K562 (cell line): ENCODE data around the gene CD19. TPM values are rescaled to one million over a fixed set of nuclear protein-coding genes. Genes with fewer than 3 reads are reported as not detected.
A peak's percentile ranks its signal among the peaks of the same experiment; 100 is the strongest.

Experiments
- AFF1 ChIP-seq, 2 experiments: fragments of 450-650 bp; IDR thresholded peaks; 2 replicates each; pipeline ENCODE4 v1.6.1; 2018; ENCODE audit warnings: mild to moderate bottlenecking in 2 of 2, low read depth in 1 of 2; ENCODE audit not compliant: partially characterized antibody in 2 of 2
- ARNT ChIP-seq, 2 experiments: fragments of 450-650 bp; IDR thresholded peaks; 2 replicates each; pipeline ENCODE4 v1.6.1; 2016; ENCODE audit warnings: mild to moderate bottlenecking in 1 of 2
- ASH1L ChIP-seq: fragments of 450-650 bp; IDR thresholded peaks from 2 replicates; pipeline ENCODE4 v1.6.1; 2018; ENCODE audit warnings: borderline replicate concordance, mild to moderate bottlenecking, low read depth; ENCODE audit not compliant: partially characterized antibody
- BHLHE40 ChIP-seq: IDR thresholded peaks from 2 replicates; pipeline ENCODE4 v1.6.1; 2011; ENCODE audit warnings: low read length, improper control_type of control experiment
- GABPA ChIP-seq: fragments of 200-800 bp; sonication (Bioruptor generic); conservative IDR thresholded peaks from 2 replicates; pipeline ENCODE4 v1.6.1; 2016; ENCODE audit warnings: low read depth, missing genetic modification characterization, missing compliant biosample characterization
- GTF2A2 ChIP-seq: IDR thresholded peaks from 2 replicates; pipeline ENCODE4 v1.6.1; 2016; ENCODE audit warnings: mild to moderate bottlenecking, missing genetic modification characterization, missing compliant biosample characterization
- HDAC1 ChIP-seq, 2 experiments: fragments of 450-650 bp; IDR thresholded peaks; 2 replicates each; pipeline ENCODE4 v1.6.1; 2016 to 2017; ENCODE audit warnings: inconsistent platforms in 1 of 2, mild to moderate bottlenecking in 1 of 2, moderate library complexity in 1 of 2
- IRF1 ChIP-seq: sonication (generic); formaldehyde crosslinking; IDR thresholded peaks from 2 replicates; pipeline ENCODE4 v1.8.0; 2022; ENCODE audit warnings: missing genetic modification reagents, mild to moderate bottlenecking, borderline replicate concordance
- JUND ChIP-seq, 2 experiments: IDR thresholded peaks; 2 replicates in 1 of 2; 3 replicates in 1 of 2; pipeline ENCODE4 v1.6.1; 2011; ENCODE audit warnings: borderline replicate concordance in 2 of 2, low read depth in 2 of 2, low read length in 2 of 2, improper control_type of control experiment in 1 of 2, missing biosample characterization in 1 of 2, missing genetic modification characterization in 1 of 2, missing genetic modification reagents in 1 of 2
- RAD21 ChIP-seq, 2 experiments: fragments of 250-450 bp in 1 of 2; fragments of 450-650 bp in 1 of 2; sonication (Bioruptor Pico) in 1 of 2; formaldehyde crosslinking in 1 of 2; IDR thresholded peaks in 1 of 2; conservative IDR thresholded peaks in 1 of 2; 2 replicates each; pipeline versions ENCODE4 v1.4.0 to v1.8.0; 2020 to 2022; ENCODE audit warnings: mild to moderate bottlenecking in 2 of 2, moderate library complexity in 1 of 2
- RBFOX2 ChIP-seq: fragments of 200-400 bp; formaldehyde crosslinking; IDR thresholded peaks from 2 replicates; pipeline ENCODE4 v1.6.1; 2017; ENCODE audit warnings: low read depth, mild to moderate bottlenecking, low read length, moderate library complexity
- TBP ChIP-seq: optimal IDR thresholded peaks from 2 replicates; pipeline ENCODE3; 2011; ENCODE audit warnings: low read depth, low read length, improper control_type of control experiment
- UBTF ChIP-seq, 2 experiments: IDR thresholded peaks; 2 replicates each; pipeline ENCODE4 v1.6.1; 2012; ENCODE audit warnings: improper control_type of control experiment in 2 of 2, low read depth in 2 of 2, low read length in 2 of 2, borderline replicate concordance in 1 of 2
- YY1 ChIP-seq, 3 experiments: IDR thresholded peaks; 2 replicates each; pipeline ENCODE4 v1.6.1; 2011; ENCODE audit warnings: low read length in 2 of 3, mild to moderate bottlenecking in 2 of 3, moderate library complexity in 2 of 3, borderline replicate concordance in 1 of 3, control low read depth in 1 of 3, low read depth in 1 of 3; ENCODE audit not compliant: insufficient read depth in 3 of 3, insufficient replicate concordance in 2 of 3, control insufficient read depth in 1 of 3, insufficient read length in 1 of 3; ENCODE audit errors: extremely low read depth in 1 of 3
- ZNF75A ChIP-seq: fragments of 450-650 bp; formaldehyde crosslinking; IDR thresholded peaks from 2 replicates; pipeline ENCODE4 v1.4.0; 2020; ENCODE audit warnings: mild to moderate bottlenecking
- polyA plus RNA-seq, 8 experiments: library from polyadenylated mRNA; depleted of rRNA in 4 of 8; stranded (reverse) in 5 of 8; unstranded in 3 of 8; fragments of >200 nt; fragmentation: Nextera tagmentation in 2 of 8; fragmentation: Illumina TruSeq in 1 of 8; extraction: Ambion mirVana in 2 of 8; extraction: Trizol in 1 of 8; gene quantifications; 2 replicates each; pipeline versions ENCODE4 v1.2.1 to v1.2.3, GENCODE V29; 2011 to 2014; ENCODE audit warnings: inconsistent platforms in 1 of 8, missing spikeins in 1 of 8
- total RNA-seq, 7 experiments: library from RNA; depleted of rRNA in 6 of 7; stranded (reverse); fragments of >200 nt in 6 of 7; fragmentation: Illumina TruSeq in 2 of 7; extraction: Trizol in 2 of 7; gene quantifications; 2 replicates each; pipeline versions ENCODE4 v1.2.1 to v1.2.3, GENCODE V29; 2011 to 2021; ENCODE audit warnings: low replicate concordance in 1 of 7
- TF ChIP-seq, protein P1 (sequence below): fragments of 450-650 bp; IDR thresholded peaks from 2 replicates; pipeline ENCODE4 v1.6.1; 2016; ENCODE audit warnings: low read depth, mild to moderate bottlenecking, moderate library complexity

The CD19 gene
- total and polyA plus RNA-seq, 9 of the 15 experiments (the other 6 are each of a cell fraction or from before 2014, with no cell fraction given): 0.27 to 3.7 (median 2.0) TPM; not detected in 1

- TF ChIP-seq RBFOX2 (peak; percentile 62), HDAC1 (IDR thresholded peaks at IDR 0.05) (peak in 1 of 2 experiments; percentile 70; a peak in 2 of 4 replicates), RAD21 (CRISPR knock-in tag; conservative IDR thresholded peaks at IDR 0.05 in 1 of 2, IDR thresholded peaks at IDR 0.05 in 1 of 2) (peak in 1 of 2 experiments; percentile 28; a peak in 2 of 4 replicates), GTF2A2 (tag) (no peak), YY1 (IDR thresholded peaks at IDR 0.05; ENCODE audit: borderline replicate concordance in 1 of 3, control insufficient read depth in 1 of 3, extremely low read depth in 1 of 3, insufficient read depth in 3 of 3, insufficient read length in 1 of 3, insufficient replicate concordance in 2 of 3, low read depth in 1 of 3, low read length in 2 of 3) (peak in 1 of 3 experiments; percentile 66), ZNF75A (no peak), ARNT (IDR thresholded peaks at IDR 0.05) (no peak), AFF1 (IDR thresholded peaks at IDR 0.05; ENCODE audit: low read depth in 1 of 2, partially characterized antibody in 2 of 2) (peak in 1 of 2 experiments; percentile 63), IRF1 (no peak), UBTF (IDR thresholded peaks at IDR 0.05; ENCODE audit: borderline replicate concordance in 1 of 2, low read depth in 2 of 2, low read length in 2 of 2) (no peak), GABPA (tag) (0 out of 2 replicates have a peak, but pooled peaks have one; percentile 29), JUND (IDR thresholded peaks at IDR 0.05; ENCODE audit: borderline replicate concordance, low read depth, low read length) (peak; percentile 43; the same call in 1 of the 2 replicates), JUND (tag; IDR thresholded peaks at IDR 0.05; ENCODE audit: borderline replicate concordance, low read depth, low read length) (no peak; the same call in 2 of the 3 replicates), TBP (peak; percentile 64), BHLHE40 (peak; percentile 86), ASH1L (no peak)
- TF ChIP-seq, protein P1, sequence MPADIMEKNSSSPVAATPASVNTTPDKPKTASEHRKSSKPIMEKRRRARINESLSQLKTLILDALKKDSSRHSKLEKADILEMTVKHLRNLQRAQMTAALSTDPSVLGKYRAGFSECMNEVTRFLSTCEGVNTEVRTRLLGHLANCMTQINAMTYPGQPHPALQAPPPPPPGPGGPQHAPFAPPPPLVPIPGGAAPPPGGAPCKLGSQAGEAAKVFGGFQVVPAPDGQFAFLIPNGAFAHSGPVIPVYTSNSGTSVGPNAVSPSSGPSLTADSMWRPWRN: no peak
Observed at GRCh38 chr16:28935924-28936783, 4.4 kb downstream of the CD19 start (continued).
